Fibroblast of pulmonary artery (primary cell): ENCODE measurements around the gene SLC26A8.

Experiments
- DNase-seq: peaks from one replicate; pipeline ENCODE4 v3.0.0-alpha.2; 2010; ENCODE audit warnings: low read depth
- H3K4me3 ChIP-seq: replicated peaks from 2 replicates; pipeline ENCODE4 v1.5.1; 2011; ENCODE audit warnings: low read depth, mild to moderate bottlenecking, control low read depth, low read length, moderate library complexity
- CTCF ChIP-seq: IDR thresholded peaks from 2 replicates; pipeline ENCODE4 v1.5.1; 2011; ENCODE audit warnings: mild to moderate bottlenecking, control low read depth, low read length, inconsistent platforms; ENCODE audit errors: missing control alignments

SLC26A8 gene

DNA sequence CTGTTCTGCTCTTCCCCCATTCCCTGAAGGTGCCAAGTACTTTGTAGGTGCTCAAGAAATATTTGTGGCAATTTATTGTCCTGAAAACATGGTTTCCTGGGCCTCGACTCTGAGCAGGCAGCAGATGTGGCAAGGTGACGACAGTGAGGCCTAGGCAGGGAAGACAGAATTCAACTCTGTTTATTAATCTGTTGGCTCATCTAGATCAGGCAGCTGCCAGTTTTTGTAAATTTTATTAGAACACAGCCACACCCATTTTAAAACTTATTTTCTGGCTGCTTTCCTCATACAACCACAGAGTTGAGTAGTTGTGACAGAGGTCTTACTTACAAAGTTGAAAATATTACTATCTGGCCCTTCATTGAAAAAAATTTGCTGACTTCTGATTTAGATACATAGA, 27.7 kb upstream of the SLC26A8 start:
- no peak overlapping the region for H3K4me3 ChIP-seq
- no peak for TF ChIP-seq CTCF
- no peak for DNase-seq

GRCh38 chr6:36050947-36051710, 26.7 kb upstream of the SLC26A8 start:
- no peak for DNase-seq
- no peak for TF ChIP-seq CTCF
- H3K4me3 ChIP-seq: no peak overlapping the region

- DNase-seq: no peak
- TF ChIP-seq CTCF: no peak
- H3K4me3 ChIP-seq: no peak overlapping the region
Observed at GRCh38 chr6:36050305-36050704, 25.9 kb upstream of the SLC26A8 start.

DNA sequence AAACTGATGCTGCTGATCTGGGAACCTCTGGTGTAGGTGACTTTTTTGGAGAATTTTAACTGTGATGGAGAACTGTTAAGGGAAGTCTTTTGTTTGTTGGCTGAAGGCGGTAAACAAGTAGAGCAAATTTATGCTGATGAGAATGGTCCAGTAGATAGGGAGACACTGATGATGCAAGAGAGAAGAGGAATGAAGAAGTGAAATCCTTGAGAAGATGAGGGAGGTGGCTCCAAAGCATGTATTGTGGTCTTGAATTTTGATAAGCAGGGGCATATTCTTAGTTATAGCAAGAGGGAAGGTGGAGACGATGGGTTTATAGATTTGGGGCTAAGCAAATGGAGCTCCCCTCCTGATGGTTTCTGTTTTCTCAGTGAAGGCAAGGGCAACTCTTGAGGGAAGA, 25.1 kb upstream of the SLC26A8 start:
- no peak for TF ChIP-seq CTCF
- DNase-seq: no peak
- no peak overlapping the region for H3K4me3 ChIP-seq

DNA sequence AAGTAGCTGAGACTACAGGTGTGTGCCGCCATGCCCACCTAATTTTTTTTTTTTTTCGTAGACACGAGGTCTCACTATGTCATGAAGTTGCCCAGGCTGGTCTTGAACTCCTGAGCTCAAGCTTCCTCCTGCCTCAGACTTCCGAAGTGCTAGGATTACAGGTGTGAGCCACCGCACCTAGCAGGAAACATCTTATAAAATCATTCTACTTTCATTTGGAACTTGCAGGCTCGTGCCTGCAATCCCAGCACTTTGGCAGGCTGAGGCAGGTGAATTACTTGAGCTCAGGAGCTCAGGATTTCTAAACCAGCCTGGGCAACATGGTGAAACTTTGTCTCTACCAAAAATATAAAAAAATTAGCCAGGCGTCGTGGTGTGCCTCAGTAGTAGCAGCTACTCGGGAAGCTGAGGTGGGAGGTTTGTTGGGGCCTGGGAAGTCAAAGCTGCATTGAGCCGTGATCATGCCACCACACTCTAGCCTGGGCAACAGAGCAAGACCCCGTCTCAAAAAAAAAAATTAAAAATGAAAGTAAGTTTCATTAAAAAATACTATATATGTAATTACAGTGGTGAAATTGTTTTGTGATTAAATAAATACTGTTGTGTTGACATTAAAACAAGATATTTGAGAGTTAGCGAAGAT, 18.3 kb upstream of the SLC26A8 start:
- no peak overlapping the region for H3K4me3 ChIP-seq
- no peak for TF ChIP-seq CTCF
- DNase-seq: no peak

DNA sequence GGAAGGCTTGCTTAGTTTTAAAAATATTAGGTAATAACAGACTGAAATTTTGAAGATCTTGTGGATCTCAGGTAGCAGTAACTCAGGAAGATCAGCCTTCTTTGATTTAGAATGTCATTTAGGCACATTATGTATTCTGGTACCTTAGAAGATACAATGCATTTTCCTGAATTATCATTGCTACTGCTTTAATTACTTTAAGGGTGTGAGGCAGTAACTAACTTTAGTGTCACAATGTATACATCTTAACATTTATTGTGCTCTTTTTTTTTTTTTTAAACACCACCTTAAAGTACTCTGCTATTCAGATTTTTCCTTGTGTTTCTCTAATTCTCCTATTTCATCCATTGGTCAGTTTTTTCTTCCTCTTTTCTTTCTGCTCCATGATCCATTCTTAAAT, 16.5 kb upstream of the SLC26A8 start:
- no peak for TF ChIP-seq CTCF
- no peak for DNase-seq

DNA sequence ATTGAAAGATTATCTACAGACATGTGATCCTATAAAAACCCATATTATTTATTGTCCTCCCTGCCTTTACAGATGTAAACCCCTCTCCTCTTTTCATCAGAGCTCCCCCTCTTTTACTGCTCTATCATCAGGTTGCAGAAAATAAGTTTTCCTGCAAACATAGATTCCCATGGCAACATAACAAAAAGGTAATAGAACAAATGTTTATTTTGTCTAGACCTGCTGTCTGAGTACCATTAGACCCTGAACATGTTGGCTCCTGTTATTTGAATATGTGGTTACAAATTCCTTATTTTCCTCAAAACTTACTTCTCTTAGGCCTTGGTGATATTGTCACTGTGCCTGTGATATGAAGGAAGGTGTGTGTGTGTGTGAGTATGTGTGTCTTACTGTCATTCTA, 14.7 kb upstream of the SLC26A8 start:
- no peak overlapping the region for H3K4me3 ChIP-seq
- no peak for DNase-seq
- TF ChIP-seq CTCF: no peak

More for the DNA sequence above, 16.5 kb upstream of the SLC26A8 start:
- no peak overlapping the region for H3K4me3 ChIP-seq
